A673 (cell line): Measurements from ENCODE around the gene KCNMA1. TPM values are rescaled to one million over a fixed set of nuclear protein-coding genes. Genes with fewer than 3 reads are reported as not detected.

ENCODE experiments used
- BruUV-seq: library from RNA; stranded (reverse); fragments of 400-500 nt; replicated peaks from 2 replicates; lab custom pipeline; 2021; lab: Mats Ljungman, UMichigan
- CTCF ChIA-PET: fragments of 300-600 bp; sonication (Branson Sonifier 250); formaldehyde crosslinking; loops from one replicate; lab custom pipeline; 2022; ENCODE audit warnings: antibody characterized with exemption; lab: Charles Lee
- POLR2A ChIA-PET: fragments of 300-600 bp; sonication (Branson Sonifier 250); formaldehyde crosslinking; loops from one replicate; lab custom pipeline; 2022; ENCODE audit warnings: antibody characterized with exemption; ENCODE audit not compliant: low non-redundant PET; lab: Charles Lee
- DNase-seq: peaks from one replicate; pipeline ENCODE4 v3.0.0-alpha.2; 2015; ENCODE audit warnings: low spot score
- H3K27ac ChIP-seq: fragments of 200-600 bp; sonication (generic); 2 replicates; pipeline ENCODE4 v1.5.1; 2016; ENCODE audit warnings: mixed run types, low read depth, mild to moderate bottlenecking, mixed read lengths, antibody characterized with exemption, low read length; ENCODE audit not compliant: poor library complexity, severe bottlenecking
- H3K27me3 ChIP-seq: fragments of 200-600 bp; sonication (generic); replicated peaks from 2 replicates; pipeline ENCODE4 v1.6.1; 2017; ENCODE audit warnings: mixed run types, low read depth, mild to moderate bottlenecking, mixed read lengths, antibody characterized with exemption, low read length; ENCODE audit not compliant: insufficient read depth, poor library complexity
- H3K36me3 ChIP-seq: fragments of 200-600 bp; sonication (generic); 2 replicates; pipeline ENCODE4 v1.6.1; 2016; ENCODE audit warnings: mixed run types, mild to moderate bottlenecking, mixed read lengths, antibody characterized with exemption, low read length; ENCODE audit not compliant: insufficient read depth, poor library complexity, severe bottlenecking
- H3K4me1 ChIP-seq: fragments of 200-600 bp; sonication (generic); 2 replicates; pipeline ENCODE4 v1.6.1; 2017; ENCODE audit warnings: mixed run types, mild to moderate bottlenecking, mixed read lengths, antibody characterized with exemption, low read length; ENCODE audit not compliant: insufficient read depth, poor library complexity, severe bottlenecking
- H3K4me3 ChIP-seq: fragments of 200-600 bp; sonication (generic); 2 replicates; pipeline ENCODE4 v1.5.1; 2016; ENCODE audit warnings: low read depth, mixed run types, mild to moderate bottlenecking, mixed read lengths, low read length; ENCODE audit not compliant: poor library complexity, severe bottlenecking
- H3K9me3 ChIP-seq: fragments of 200-600 bp; sonication (generic); 2 replicates; pipeline ENCODE4 v1.6.1; 2016; ENCODE audit warnings: mixed run types, low read depth, mild to moderate bottlenecking, mixed read lengths, antibody characterized with exemption, low read length; ENCODE audit not compliant: poor library complexity, severe bottlenecking
- CTCF ChIP-seq: fragments of 300-800, 200-600 bp; sonication (generic); conservative IDR thresholded peaks from 2 replicates; pipeline ENCODE4 v1.5.1; 2017; ENCODE audit warnings: low read depth, mild to moderate bottlenecking, antibody characterized with exemption, low read length, moderate library complexity, mixed read lengths
- EZH2 ChIP-seq: fragments of 200-600 bp; sonication (generic); IDR thresholded peaks from 2 replicates; pipeline ENCODE4 v1.6.1; 2017; ENCODE audit warnings: borderline replicate concordance, low read depth, mild to moderate bottlenecking, mixed read lengths, antibody characterized with exemption, low read length; ENCODE audit not compliant: poor library complexity, severe bottlenecking
- intact Hi-C: fragments of 100-400 bp; cut with micrococcal nuclease; formaldehyde crosslinking; loops from one replicate; pipeline ENCODE4 v1.10.0; 2022; ENCODE audit not compliant: unreplicated experiment
- total RNA-seq: library from RNA; stranded (reverse); gene quantifications from 2 replicates; pipeline ENCODE4 v1.2.3, GENCODE V29; 2021

Gene KCNMA1
- total RNA-seq, 1 experiment from 2014 or later, result 0.84 TPM

- Histone ChIP-seq H3K4me1 (peaks cover 9% of the 10 kb centered on the region), H3K27me3 (no peaks in the 10 kb centered on the region), H3K9me3 (no peaks in the 10 kb centered on the region), H3K4me3 (no peak overlapping the region), H3K36me3 (no peaks in the 10 kb centered on the region), H3K27ac (no peak overlapping the region)
- ChIA-PET CTCF (no interaction called here), POLR2A (no interaction called here)
- no TSS peak for BruUV-seq
- intact Hi-C loops, result loop anchor here (5.0 kb wide), 1 partner anchor 391 kb away; no protein-coding TSS in a partner anchor
- DNase-seq, result no peak
- TF ChIP-seq CTCF (peak; percentile 40), EZH2 (no peak)
Observed at GRCh38 chr10:77251297-77252013, 386.2 kb downstream of the KCNMA1 start.

GRCh38 chr10:77249901-77250459 lies 387.6 kb downstream of the KCNMA1 start:
- no peaks in the 10 kb centered on the region for H3K36me3 ChIP-seq
- intact Hi-C loops, result loop anchor here (5.0 kb wide), 1 partner anchor 392 kb away; no protein-coding TSS in a partner anchor
- POLR2A ChIA-PET, result no interaction called here
- BruUV-seq, result no TSS peak
- CTCF ChIA-PET, result interaction anchor here (0.7 kb wide), 1 partner anchor 385 kb away, joined by 3 read pairs; no protein-coding TSS in a partner anchor
- TF ChIP-seq EZH2 (no peak), CTCF (no peak)
- DNase-seq, result no peak
- H3K27ac ChIP-seq, result no peak overlapping the region
- H3K9me3 ChIP-seq, result no peaks in the 10 kb centered on the region
- H3K27me3 ChIP-seq, result no peaks in the 10 kb centered on the region
- H3K4me3 ChIP-seq, result no peak overlapping the region
- H3K4me1 ChIP-seq, result peaks cover 13% of the 10 kb centered on the region

- ChIA-PET POLR2A (no interaction called here), CTCF (no interaction called here)
- TF ChIP-seq CTCF (no peak), EZH2 (no peak)
- intact Hi-C loops, result no loop called here
- Histone ChIP-seq H3K27ac (no peak overlapping the region), H3K4me1 (peaks cover 13% of the 10 kb centered on the region), H3K36me3 (no peaks in the 10 kb centered on the region), H3K9me3 (no peaks in the 10 kb centered on the region), H3K27me3 (no peaks in the 10 kb centered on the region), H3K4me3 (no peak overlapping the region)
- no TSS peak for BruUV-seq
- no peak for DNase-seq
Observed at GRCh38 chr10:77248104-77248790, 389.4 kb downstream of the KCNMA1 start.
